Measurements from ENCODE around the gene DCAF5.

- TF ChIP-seq CTCF (IDR thresholded peaks at IDR 0.05) = no peak
- TF ChIP-seq POLR2A (IDR thresholded peaks at IDR 0.05) = no peak
- no peak for TF ChIP-seq POLR2AphosphoS5 (IDR thresholded peaks at IDR 0.05)
Observed at GRCh38 chr14:69088586-69088985, 64.3 kb downstream of the DCAF5 start.
